Subcutaneous abdominal adipose tissue (tissue), 5 donors: ENCODE data around the gene PCBP2.

Experiments used
- H3K27ac ChIP-seq: one replicate; pipeline ENCODE4 v1.7.0; 2013; ENCODE audit warnings: low read depth, mild to moderate bottlenecking, inconsistent platforms, low read length, moderate library complexity
- H3K27me3 ChIP-seq, 5 donors: one replicate each; pipeline ENCODE4 v1.7.0; 2013; ENCODE audit warnings: low read length in 5 of 5, inconsistent platforms in 1 of 5; ENCODE audit not compliant: control insufficient read depth in 5 of 5, insufficient read depth in 4 of 5
- H3K36me3 ChIP-seq, 5 donors: one replicate each; pipeline ENCODE4 v1.7.0; 2013; ENCODE audit warnings: low read length in 5 of 5; ENCODE audit not compliant: control insufficient read depth in 5 of 5, insufficient read depth in 5 of 5
- H3K4me1 ChIP-seq, 5 donors: one replicate each; pipeline ENCODE4 v1.7.0; 2013; ENCODE audit warnings: low read length in 5 of 5, mild to moderate bottlenecking in 3 of 5, moderate library complexity in 1 of 5; ENCODE audit not compliant: control insufficient read depth in 5 of 5, insufficient read depth in 5 of 5
- H3K4me3 ChIP-seq, 5 donors: one replicate each; pipeline ENCODE4 v1.7.0; 2013; ENCODE audit warnings: low read length in 5 of 5, low read depth in 1 of 5
- H3K9ac ChIP-seq, 5 donors: one replicate each; pipeline ENCODE4 v1.7.0; 2013; ENCODE audit warnings: low read length in 5 of 5, mild to moderate bottlenecking in 4 of 5, moderate library complexity in 3 of 5
- H3K9me3 ChIP-seq, 5 donors: one replicate each; pipeline ENCODE4 v1.7.0; 2013; ENCODE audit warnings: low read length in 5 of 5; ENCODE audit not compliant: control insufficient read depth in 5 of 5
- donor health status: healthy.
- donor health status: healthy.
- donor health status: healthy.
- donor health status: healthy.
- donor health status: healthy.

The PCBP2 gene

DNA sequence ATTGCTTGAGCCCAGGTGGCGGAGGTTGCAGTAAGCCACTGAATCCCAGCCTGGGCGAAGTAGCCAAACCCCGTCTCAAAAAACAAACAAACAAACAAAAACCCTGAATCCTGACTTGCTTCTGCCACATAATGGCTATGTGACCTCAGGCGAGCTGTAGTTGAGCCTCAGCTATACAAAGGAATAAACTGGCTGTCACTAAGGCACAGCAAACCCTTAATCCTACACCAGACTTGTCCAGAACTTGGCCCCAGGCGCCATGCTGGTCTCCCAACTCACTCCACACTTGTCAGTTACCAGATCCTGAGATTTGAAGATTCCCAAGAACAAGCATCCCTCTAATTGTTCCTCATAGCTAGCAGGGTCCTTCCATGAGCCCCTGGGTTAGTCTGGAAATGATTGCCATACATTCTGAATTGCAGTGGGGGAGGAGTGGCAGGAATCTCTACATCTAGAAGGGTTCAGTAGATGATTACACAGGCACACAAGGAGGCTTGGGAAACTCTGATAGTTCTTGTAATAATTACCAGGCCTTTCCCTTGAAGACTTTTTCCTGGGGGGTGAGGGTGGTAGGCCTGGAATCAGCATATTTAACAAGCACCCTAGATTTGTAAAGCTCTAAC, 37.5 kb downstream of the PCBP2 start:
- peaks cover 4 to 19% (median 16%) of the 10 kb centered on the region in 5 donors for H3K4me1 ChIP-seq
- H3K9ac ChIP-seq, result no peak overlapping the region
- peaks cover 0 to 36% (median 29%) of the 10 kb centered on the region in 5 donors for H3K36me3 ChIP-seq
- H3K27me3 ChIP-seq, result no peaks in the 10 kb centered on the region
- H3K9me3 ChIP-seq, result no peaks in the 10 kb centered on the region
- H3K27ac ChIP-seq, result no peak overlapping the region
- H3K4me3 ChIP-seq, result no peak overlapping the region

DNA sequence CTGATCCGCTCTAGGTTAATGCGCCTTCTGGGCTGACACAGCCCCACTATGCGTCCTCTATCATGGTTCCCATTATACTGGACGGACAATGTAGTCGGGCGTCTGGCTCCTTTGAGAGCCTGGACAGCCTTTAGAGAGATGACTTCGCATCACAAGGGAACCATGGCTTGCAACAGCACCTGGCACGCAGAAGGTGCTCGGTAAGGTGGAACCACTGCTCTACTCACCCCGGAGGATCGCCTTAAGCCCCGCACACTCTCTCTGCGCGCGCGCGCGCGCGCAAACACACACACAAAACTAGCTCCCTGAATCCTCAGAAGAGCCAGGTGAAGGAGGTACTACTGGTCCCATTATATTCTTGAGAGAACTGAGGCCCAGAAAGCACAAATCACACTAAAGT, 40.3 kb downstream of the PCBP2 start:
- no peak overlapping the region for H3K27ac ChIP-seq
- H3K9ac ChIP-seq, result peak overlapping the region in 3 of 5 donors; percentile 10 to 59 (median 31)
- H3K36me3 ChIP-seq, result peaks cover 0 to 8% (median 6%) of the 10 kb centered on the region in 5 donors
- no peaks in the 10 kb centered on the region for H3K27me3 ChIP-seq
- peak overlapping the region; percentile 34 to 66 (median 55) for H3K4me3 ChIP-seq
- peaks cover 4 to 30% (median 22%) of the 10 kb centered on the region in 5 donors for H3K4me1 ChIP-seq
- H3K9me3 ChIP-seq, result no peaks in the 10 kb centered on the region

DNA sequence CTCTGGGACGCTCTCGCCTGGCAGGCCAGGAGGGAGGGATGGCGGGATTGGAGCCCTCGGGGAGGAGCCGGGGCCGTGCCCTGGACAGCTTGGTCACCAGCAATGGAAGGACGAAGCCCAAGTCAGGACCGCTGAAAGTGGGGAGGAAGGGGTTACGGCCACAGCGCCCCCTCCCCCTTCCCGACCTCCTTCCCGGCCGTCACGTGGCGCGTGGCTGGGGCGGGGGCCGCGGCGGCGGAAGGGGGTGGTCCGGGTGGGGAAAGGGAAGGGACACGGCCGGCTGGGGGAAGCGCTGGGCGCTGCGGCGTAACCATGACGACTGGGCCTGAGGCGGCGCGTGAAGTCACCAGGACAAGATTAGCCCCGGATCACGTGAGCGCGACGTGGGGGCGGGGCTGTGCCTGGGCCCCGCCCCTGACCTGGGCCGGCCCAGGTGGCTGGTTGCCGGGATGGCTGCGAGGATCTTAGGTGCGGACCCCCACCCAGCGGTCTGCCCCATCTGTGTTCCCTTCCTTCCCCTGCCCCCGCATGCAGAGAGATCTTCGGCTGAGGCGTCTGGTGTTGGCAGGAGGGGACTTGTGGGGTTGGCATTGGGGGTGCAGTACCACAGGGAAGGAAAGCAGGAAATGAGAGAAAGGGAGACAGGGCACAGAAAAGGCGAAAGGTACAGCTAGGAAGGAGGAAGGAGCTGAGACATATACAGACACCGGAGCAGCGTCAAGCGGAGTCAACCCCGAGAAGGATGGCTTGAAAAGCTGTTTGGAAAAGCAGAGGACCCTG, 41.1 kb downstream of the PCBP2 start:
- Histone ChIP-seq H3K9ac (peak overlapping the region in 2 of 5 donors; percentile 59 to 68), H3K27me3 (no peaks in the 10 kb centered on the region), H3K9me3 (no peaks in the 10 kb centered on the region), H3K27ac (peak overlapping the region; percentile 52), H3K36me3 (peaks cover 0 to 1% (median 0%) of the 10 kb centered on the region in 5 donors), H3K4me3 (peak overlapping the region; percentile 44 to 74 (median 64)), H3K4me1 (peaks cover 4 to 30% (median 22%) of the 10 kb centered on the region in 5 donors)

DNA sequence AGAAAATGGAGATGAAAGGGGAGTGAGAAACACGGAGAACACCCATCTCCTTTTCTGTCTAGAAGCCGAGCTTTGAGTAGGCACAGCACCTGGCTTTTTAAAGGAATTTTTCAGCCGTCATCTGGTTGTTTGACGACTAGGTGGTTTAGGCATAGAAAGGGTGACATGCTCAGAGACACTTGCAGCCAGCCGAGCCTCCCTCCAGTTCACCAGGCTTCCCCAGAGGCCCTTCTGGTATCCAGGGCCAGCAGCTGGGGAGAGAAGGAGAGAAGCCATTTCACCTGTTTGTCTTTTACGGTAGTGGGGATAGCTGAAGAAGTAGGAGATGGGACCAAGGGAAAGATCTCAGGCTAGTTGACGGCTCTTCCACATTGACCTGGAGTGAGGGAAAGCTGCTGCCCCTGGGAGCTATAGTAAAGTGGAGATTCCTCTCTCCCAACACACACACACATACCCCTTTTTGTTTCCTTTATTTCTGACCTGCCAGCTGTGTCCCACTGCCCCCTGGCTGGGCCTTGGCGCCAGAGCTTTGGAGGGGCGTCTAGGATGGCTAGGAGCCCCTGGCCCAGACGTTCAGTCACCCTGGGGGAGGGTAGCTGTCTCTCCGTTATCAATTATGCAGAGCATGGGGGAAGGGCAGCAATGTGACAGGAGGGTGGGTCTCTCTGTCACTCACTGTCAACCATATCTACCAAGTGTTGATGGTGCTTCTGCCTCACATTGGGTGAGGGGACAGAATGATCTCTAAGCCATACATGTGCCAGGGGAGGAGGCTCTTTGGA, 41.9 kb downstream of the PCBP2 start:
- Histone ChIP-seq H3K4me1 (peaks cover 4 to 36% (median 29%) of the 10 kb centered on the region in 5 donors), H3K9ac (peak overlapping the region in 2 of 5 donors; percentile 55 to 68), H3K4me3 (peak overlapping the region; percentile 44 to 74 (median 64)), H3K27me3 (no peaks in the 10 kb centered on the region), H3K36me3 (no peaks in the 10 kb centered on the region), H3K27ac (peak overlapping the region; percentile 52), H3K9me3 (no peaks in the 10 kb centered on the region)

DNA sequence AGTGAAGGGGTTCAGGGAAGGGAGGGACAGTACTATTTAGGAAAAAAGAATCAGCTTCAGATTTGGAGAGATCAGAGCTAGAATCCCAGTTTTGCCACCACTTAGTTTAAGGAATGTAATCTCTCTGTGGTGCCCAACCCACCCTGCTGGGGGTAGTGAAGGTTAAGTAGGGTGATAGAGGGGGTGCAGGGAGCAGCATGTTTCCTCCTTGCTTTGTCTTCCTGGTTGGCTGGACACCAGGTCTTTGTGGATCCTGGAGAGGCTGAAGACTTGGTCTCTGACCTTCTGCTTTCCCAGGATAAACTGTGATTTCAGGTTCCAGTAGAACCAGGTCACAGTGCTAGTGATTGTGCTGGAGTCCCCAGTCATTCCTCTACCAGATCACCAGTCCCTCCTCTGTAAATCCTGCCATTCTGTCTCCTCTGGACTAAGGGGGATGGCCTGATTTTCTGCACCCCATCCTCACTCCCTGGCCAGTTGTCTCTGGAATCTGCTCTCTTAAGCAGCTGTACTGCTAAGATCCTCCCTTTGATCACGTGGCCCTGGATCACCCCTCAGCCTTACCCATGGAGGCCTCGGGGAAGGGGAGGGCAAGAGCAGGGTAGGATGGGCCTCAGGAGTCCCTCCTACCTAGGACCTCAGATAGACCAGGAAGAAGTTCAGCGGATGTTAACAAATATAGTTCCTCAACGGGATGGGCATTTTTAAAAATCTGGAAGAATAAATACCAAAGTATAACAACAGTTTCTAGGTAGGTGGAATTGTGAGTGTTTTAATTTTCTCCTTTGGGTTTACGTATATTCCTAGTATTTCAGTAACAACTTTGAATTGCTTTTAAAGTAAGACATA, 44.2 kb downstream of the PCBP2 start:
- H3K36me3 ChIP-seq, result no peaks in the 10 kb centered on the region
- no peaks in the 10 kb centered on the region for H3K27me3 ChIP-seq
- H3K9ac ChIP-seq, result no peak overlapping the region
- H3K27ac ChIP-seq, result no peak overlapping the region
- no peaks in the 10 kb centered on the region for H3K9me3 ChIP-seq
- H3K4me1 ChIP-seq, result peaks cover 8 to 53% (median 43%) of the 10 kb centered on the region in 5 donors
- no peak overlapping the region for H3K4me3 ChIP-seq

DNA sequence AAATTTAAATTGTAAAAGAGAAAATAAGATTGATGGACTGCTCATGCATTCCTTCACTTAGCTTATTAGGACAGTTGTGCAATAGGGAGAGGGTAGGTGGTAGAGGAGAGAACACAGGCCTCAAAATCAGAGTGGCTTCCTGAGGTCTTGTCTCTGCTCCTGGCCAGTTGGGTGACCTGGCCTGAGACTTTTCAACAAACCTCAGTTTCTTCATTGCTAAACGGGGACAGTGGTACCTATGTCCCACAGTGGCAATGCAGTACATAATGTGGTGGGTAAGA, 44.8 kb downstream of the PCBP2 start:
- no peak overlapping the region for H3K9ac ChIP-seq
- peaks cover 10 to 59% (median 47%) of the 10 kb centered on the region in 5 donors for H3K4me1 ChIP-seq
- H3K9me3 ChIP-seq, result no peaks in the 10 kb centered on the region
- no peak overlapping the region for H3K27ac ChIP-seq
- no peak overlapping the region for H3K4me3 ChIP-seq
- no peaks in the 10 kb centered on the region for H3K27me3 ChIP-seq
- H3K36me3 ChIP-seq, result no peaks in the 10 kb centered on the region

DNA sequence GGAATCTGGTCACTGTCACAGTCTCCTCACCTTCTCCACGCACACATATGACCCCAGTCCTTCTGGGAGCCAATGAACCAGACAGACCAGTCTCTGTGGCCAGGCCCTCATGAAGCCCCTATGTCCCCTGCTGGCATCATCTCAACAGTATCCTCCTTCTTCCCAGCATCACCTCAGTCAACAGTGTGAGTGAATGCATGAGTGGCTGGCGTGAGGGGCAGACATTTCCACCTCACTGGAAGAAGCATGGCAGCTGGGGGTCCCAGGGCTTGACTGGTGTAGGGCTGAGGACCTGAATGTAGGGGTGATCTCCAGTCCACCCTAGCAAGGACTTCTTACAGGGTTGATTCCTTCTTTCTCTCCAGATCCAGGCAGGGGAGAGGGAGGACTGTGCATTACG, 45.6 kb downstream of the PCBP2 start:
- Histone ChIP-seq H3K36me3 (no peaks in the 10 kb centered on the region), H3K27ac (no peak overlapping the region), H3K9ac (peak overlapping the region in 2 of 5 donors; percentile 19 to 20), H3K27me3 (no peaks in the 10 kb centered on the region), H3K4me1 (peaks cover 15 to 60% (median 49%) of the 10 kb centered on the region in 5 donors), H3K9me3 (no peaks in the 10 kb centered on the region), H3K4me3 (no peak overlapping the region)

DNA sequence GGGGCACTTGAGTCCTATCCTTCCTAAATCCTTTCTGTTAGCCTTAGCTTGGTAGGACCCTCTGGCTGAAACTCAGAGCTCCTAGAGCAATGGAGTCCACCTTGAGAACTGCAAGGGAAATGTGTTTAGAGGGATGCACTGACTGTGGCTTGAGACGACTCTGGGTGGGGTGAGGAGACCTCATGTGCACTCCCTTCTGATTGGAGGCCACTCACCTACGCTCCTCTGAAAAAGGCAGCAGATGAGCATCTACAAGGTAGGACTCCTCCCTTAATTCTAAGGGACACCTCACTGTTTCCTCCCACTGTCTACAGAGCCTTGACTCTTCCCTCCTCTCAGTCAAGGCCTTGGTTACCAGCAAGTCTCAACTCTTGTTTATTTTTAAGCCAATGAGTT, 46.3 kb downstream of the PCBP2 start:
- peaks cover 17 to 65% (median 54%) of the 10 kb centered on the region in 5 donors for H3K4me1 ChIP-seq
- H3K9ac ChIP-seq, result no peak overlapping the region
- H3K27me3 ChIP-seq, result no peaks in the 10 kb centered on the region
- no peaks in the 10 kb centered on the region for H3K9me3 ChIP-seq
- H3K27ac ChIP-seq, result no peak overlapping the region
- H3K36me3 ChIP-seq, result peaks cover 0 to 1% (median 0%) of the 10 kb centered on the region in 5 donors
- H3K4me3 ChIP-seq, result no peak overlapping the region

DNA sequence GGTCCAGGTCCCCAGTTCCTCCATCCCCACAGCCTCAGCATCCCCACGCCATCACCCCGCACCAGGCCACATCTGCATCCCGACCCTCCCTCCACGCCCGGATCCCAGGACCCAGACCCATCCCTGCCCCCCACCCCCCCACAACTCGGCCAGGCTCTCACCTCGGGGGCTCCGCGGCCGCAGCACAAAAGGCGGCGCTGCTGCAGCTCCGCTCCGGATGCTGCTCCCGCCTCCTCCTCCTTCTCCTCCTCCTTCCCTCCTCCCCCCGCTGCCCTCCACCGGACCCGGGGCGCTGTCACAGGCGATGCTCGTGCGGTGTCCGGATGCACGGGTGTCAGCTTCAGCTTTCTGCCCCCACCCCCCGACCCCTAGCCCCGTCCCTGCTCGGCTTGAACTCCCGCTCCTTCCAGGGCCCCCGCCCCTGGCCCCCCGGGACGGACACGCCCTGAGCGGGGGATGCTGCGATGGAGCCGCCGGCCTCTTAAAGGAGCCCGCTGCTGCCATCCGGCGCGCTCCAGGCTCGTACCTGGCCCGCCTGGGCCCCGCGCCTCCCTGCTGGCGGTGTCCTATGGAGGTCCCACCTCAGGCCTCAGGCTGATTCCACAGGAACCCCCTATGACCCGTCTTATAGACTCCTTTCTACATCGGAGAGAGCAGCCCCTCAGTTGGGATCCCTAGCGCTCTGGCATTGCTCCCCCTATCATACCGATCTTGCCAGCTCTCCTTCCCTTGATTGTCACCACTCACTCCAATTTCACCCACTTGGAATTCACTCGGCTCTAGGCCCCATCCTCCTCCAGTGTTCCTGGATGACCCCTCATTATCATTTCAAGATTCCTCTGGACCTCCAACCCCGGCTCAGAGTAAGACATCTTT, 47.6 kb downstream of the PCBP2 start, which contains the start of gene MAP3K12:
MAP3K12 (minus strand) TSS at position 193 of the 876 bp plus-strand sequence. CDS start 12,067 bp downstream, outside the sequence.
- H3K9ac ChIP-seq, result peak within 1 kb of the TSS; percentile 92 to 94 (median 93)
- H3K27ac ChIP-seq, result peak within 1 kb of the TSS; percentile 98
- H3K9me3 ChIP-seq, result no peaks in the 10 kb centered on the region
- no peaks in the 10 kb centered on the region for H3K27me3 ChIP-seq
- H3K4me1 ChIP-seq, result peaks cover 13 to 57% (median 50%) of the 10 kb centered on the region in 5 donors
- H3K4me3 ChIP-seq, result peak within 1 kb of the TSS; percentile 73 to 95 (median 84)
- H3K36me3 ChIP-seq, result peaks cover 0 to 13% (median 8%) of the 10 kb centered on the region in 5 donors
